GM08714 (cell line): ENCODE data around the gene ENTPD5.

Experiments used
- H3K4me3 ChIP-seq: fragments of 200-500 bp; sonication (Bioruptor generic); 2 replicates; pipeline ENCODE4 v1.5.1; 2014; ENCODE audit warnings: mild to moderate bottlenecking, low read length, inconsistent platforms
- ZNF274 ChIP-seq: IDR thresholded peaks from 2 replicates; pipeline ENCODE4 v1.6.1; 2012; ENCODE audit warnings: mild to moderate bottlenecking, low read depth, low read length

Gene ENTPD5, protein sequence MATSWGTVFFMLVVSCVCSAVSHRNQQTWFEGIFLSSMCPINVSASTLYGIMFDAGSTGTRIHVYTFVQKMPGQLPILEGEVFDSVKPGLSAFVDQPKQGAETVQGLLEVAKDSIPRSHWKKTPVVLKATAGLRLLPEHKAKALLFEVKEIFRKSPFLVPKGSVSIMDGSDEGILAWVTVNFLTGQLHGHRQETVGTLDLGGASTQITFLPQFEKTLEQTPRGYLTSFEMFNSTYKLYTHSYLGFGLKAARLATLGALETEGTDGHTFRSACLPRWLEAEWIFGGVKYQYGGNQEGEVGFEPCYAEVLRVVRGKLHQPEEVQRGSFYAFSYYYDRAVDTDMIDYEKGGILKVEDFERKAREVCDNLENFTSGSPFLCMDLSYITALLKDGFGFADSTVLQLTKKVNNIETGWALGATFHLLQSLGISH

DNA sequence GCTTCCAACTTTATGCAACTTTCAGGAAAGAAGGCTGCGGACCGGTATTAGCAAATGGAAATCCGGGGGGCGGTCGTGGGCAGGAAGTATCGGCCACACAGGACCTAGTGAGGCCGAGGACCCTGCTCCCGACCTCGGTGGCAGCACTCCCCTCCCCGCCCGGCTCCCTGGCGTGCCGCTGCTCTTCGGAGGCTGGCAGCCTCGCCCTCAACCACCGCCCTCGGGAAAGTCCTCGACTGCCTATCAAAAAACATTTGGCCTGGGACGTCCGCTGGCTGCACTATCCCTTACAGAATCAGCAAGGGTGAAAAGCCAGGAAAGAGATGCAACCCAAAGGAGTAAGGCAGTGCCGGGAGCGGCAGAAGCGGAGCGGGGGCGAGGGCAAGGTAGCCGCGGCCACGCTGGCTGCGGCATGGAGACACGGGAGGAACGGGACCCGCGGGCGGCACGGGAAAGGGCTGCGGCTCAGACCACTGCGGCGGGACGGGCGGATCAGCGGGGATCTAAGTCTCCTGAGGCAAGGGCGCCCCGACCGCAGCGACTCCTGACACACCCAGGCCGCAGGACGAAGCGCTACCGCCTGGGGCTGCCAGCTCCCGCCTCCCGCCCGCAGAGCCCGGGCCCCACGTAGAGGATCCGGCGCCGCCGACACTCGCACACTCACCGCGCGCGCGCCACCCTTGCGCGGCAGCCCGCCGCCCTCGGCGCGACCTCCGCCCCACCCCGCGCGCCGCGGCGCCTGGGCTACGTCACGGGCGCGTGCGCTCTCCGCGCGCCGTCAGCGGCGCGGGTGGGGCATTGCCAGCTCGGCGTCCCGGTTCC lies at the start of gene ENTPD5, which contains the start of gene BBOF1:
Gene ENTPD5 (minus strand): TSS at position 703 of the 822 bp plus-strand sequence. CDS start 31,186 bp downstream, outside the sequence.
Gene BBOF1 (plus strand): TSS at position 764 of the 822 bp plus-strand sequence. CDS start 130 bp downstream, outside the sequence.
- no peak for TF ChIP-seq ZNF274
- H3K4me3 ChIP-seq, result peak within 1 kb of the TSS; percentile 83

DNA sequence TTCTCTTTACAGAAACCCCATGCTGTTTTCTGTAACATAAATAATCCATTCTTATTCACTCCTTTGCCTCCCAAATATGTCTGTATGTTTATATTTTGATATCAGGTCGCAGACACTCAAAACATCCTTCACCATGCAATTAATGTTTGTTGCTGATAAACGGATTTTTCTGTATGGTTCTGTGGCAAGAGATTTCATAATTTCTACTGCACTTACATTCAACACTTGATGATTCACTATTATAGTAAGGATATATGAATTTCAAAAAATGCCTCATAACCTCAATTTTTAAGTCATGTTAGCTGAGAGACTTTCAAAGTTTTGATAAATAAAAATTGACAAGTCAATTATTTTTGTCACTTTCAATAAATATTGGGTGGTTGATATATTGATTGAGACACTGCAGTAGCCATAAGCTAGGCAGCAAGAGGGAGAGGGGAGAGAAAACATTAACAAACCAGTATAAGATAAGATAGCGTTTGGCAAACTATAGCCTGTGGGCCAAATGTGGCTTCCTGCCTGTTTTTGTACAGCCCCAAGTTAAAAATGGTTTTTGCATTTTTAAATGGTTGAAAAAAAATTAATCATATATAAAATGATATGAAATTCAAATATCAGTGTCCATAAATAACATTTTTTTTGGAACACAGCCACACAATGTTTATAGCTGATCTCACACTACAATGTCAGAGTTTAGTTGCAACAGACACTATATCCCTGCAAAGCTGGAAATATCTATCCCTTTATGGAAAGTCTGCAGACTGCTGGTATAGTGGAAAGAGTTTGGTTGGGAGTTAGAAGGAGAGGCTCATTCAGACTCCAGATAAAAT lies 46.9 kb upstream of the ENTPD5 start:
- TF ChIP-seq ZNF274, result no peak
- H3K4me3 ChIP-seq, result no peak overlapping the region

GRCh38 chr14:74064883-74065282 lies 45.8 kb upstream of the ENTPD5 start:
- no peak for TF ChIP-seq ZNF274
- H3K4me3 ChIP-seq, result no peak overlapping the region

DNA sequence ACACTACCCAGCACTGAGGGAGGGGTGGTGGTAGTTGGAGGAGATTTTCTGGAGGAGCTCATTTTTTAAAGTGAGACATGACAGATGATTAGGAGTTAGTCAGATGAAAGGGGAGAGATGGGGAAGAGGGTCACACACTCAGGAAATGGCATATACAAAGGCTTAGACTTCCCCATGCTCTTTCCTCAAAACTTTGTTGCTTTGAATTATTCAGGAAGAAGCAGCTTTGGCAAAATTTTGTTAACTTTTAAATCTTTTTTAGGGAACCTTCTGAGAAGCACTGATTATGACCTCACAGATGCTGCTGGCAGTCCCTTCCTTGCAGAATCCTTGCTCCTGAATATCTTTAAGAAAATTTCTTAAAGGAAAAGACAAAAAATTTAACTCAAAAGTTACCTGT lies 45.3 kb upstream of the ENTPD5 start:
- no peak overlapping the region for H3K4me3 ChIP-seq

GRCh38 chr14:74062809-74063150 lies 43.7 kb upstream of the ENTPD5 start:
- no peak for TF ChIP-seq ZNF274
- H3K4me3 ChIP-seq, result no peak overlapping the region

More for the DNA sequence above, 45.3 kb upstream of the ENTPD5 start:
- TF ChIP-seq ZNF274, result no peak

DNA sequence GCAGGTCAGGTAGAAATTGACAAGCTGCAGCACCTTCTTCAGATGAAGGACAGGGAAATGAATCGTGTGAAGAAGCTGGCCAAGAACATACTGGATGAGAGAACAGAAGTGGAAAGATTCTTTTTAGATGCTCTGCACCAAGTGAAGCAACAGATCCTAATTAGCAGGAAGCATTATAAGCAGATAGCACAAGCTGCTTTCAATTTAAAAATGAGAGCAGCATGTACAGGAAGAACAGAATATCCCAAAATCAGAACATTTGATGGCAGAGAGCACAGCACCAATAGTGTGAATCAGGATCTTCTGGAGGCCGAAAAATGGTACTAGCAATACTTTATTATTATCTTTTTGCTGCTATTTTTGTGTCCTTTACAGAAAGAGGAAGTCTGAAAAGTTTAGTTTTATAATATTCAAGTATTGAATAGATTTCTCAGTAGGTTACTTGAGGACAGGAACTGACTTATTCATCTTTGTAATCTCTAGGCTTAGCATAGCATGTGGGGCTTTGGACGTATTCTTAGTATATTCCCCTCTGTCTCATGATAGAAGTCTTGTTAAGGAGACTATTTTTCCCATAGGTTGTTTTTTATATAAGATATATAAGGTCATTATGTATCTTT lies 30.9 kb upstream of the ENTPD5 start:
- TF ChIP-seq ZNF274, result no peak

DNA sequence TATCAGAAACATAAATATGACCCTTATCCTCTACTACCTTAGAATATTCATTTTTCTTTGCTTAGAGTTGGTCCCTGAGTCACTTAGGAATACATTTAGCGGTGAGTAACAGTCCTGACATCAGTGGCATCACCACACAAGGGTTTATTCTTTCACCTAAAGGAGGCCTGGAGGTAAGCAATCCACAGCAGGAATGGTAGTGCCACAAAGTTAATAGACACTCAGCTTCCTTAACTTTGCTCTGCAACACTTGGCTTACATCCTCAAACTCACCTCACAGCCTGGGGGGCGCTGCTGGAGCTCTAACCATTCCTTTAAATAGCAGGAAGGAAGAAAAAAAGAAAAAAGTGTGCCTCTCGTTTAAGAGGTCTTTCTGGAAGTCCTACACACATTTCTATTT lies 29.2 kb upstream of the ENTPD5 start:
- no peak overlapping the region for H3K4me3 ChIP-seq
- TF ChIP-seq ZNF274, result no peak

More for the DNA sequence above, 30.9 kb upstream of the ENTPD5 start:
- H3K4me3 ChIP-seq, result no peak overlapping the region

DNA sequence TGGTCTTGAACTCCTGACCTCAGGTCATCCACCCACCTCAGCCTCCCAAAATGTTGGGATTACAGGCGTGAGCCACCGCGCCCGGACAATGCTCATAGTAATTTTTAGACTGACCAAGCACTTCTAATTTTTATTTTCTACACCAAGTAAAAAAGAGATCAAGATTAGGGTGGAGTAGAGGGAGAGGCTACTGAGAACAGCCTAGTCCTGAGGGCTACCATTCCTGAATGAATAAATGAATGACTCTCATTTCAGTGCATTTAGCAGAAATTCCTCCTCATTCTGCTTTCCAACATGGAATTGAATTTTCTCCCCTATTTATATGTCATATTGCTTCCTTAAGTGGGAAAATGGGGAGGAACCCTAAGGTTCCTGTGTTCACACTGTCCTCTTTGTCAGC lies 26.4 kb upstream of the ENTPD5 start:
- no peak overlapping the region for H3K4me3 ChIP-seq
- no peak for TF ChIP-seq ZNF274

GRCh38 chr14:74042296-74042695 lies 23.2 kb upstream of the ENTPD5 start:
- H3K4me3 ChIP-seq, result no peak overlapping the region
- TF ChIP-seq ZNF274, result no peak

DNA sequence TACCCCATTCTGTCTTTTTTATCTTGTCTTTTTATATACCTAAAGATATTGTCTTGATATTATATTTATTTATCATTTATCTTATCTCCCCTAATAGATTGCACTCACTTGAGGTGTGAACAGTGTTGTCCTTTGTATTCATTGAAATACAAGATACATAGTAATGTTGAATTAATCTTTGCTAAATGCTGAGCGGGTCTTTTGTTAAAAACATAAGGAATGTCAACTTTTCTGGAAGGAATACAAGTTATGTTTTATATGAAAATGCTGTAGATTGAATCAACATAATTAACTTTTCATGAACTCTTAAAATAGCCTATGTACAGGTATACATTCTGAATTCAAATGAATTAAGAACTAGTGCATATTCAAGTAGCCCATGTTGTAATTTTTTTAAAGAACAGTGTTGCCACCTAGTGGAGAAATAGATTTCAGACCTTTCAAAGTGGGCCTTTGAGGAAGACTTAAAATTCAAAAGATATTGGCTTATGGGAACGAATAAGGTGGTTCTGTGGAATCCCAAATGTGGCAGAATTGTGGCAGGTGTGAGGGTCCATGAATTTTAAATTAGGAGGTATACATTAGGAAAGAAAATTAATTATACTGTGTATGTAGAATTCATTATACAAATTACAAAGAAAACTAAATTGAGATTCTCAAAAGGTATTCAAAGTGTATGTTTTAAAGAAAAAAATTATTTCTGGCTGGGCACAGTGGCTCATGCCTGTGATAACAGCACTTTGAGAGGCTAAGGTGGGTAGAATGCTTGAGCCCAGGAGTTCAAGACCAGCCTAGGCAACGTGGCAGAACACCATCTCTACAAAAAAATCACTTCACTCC lies 19.2 kb upstream of the ENTPD5 start:
- no peak for TF ChIP-seq ZNF274
- H3K4me3 ChIP-seq, result no peak overlapping the region

DNA sequence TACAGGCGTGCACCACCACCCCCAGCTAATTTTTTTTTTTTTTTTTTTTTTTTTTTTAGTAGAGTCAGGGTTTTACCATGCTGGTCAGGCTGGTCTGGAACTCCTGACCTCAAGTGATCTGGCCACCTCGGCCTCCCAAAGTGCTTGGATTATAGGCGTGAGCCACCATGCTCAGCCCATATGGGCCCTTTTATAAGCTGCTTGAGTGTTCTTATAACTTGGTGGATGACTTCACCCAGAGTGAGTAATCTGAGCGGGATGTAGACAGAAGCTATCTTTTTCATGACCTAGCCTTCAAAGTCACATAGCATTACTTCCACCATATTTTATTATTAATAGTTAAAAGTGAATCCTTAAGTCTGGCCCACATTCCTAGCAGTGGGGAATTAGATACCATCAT lies 16.5 kb upstream of the ENTPD5 start:
- no peak overlapping the region for H3K4me3 ChIP-seq
- no peak for TF ChIP-seq ZNF274

DNA sequence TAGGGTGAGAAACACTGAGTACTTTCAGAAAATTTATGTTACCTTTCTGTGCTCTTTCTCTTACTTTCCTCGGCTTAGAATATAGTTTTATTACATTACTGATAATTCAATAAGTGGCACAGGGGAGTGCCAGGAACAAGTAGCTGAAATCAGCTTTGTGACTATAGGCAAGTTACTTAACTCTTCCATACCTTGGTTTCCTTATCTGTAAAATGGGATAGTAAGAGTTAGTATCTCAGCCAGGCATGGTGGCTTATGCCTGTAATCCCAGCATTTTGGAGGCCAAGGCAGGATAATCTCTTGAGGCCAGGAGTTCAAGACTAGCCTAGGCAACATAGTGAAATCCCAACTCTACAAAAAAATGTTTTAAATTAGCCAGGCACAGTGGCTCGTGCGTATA lies 15.5 kb upstream of the ENTPD5 start:
- no peak overlapping the region for H3K4me3 ChIP-seq
- TF ChIP-seq ZNF274, result no peak

- no peak for TF ChIP-seq ZNF274
- no peak overlapping the region for H3K4me3 ChIP-seq
Measured at GRCh38 chr14:74029136-74029535, 10.0 kb upstream of the ENTPD5 start.
